Measurements from ENCODE around the gene PCSK2.

GRCh38 chr20:17295991-17296390 lies 69.2 kb downstream of the PCSK2 start:
- TF ChIP-seq, protein P1, sequence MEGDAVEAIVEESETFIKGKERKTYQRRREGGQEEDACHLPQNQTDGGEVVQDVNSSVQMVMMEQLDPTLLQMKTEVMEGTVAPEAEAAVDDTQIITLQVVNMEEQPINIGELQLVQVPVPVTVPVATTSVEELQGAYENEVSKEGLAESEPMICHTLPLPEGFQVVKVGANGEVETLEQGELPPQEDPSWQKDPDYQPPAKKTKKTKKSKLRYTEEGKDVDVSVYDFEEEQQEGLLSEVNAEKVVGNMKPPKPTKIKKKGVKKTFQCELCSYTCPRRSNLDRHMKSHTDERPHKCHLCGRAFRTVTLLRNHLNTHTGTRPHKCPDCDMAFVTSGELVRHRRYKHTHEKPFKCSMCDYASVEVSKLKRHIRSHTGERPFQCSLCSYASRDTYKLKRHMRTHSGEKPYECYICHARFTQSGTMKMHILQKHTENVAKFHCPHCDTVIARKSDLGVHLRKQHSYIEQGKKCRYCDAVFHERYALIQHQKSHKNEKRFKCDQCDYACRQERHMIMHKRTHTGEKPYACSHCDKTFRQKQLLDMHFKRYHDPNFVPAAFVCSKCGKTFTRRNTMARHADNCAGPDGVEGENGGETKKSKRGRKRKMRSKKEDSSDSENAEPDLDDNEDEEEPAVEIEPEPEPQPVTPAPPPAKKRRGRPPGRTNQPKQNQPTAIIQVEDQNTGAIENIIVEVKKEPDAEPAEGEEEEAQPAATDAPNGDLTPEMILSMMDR (conservative IDR thresholded peaks at IDR 0.05) = no peak
- no peak for TF ChIP-seq EZH2 (IDR thresholded peaks at IDR 0.05; ENCODE audit: low read depth)

Data from PC-9 (cell line).